GM18508 (cell line): ENCODE measurements around the gene CLDN7.

Source experiments
- ATAC-seq: cut with Tn5 transposase; IDR thresholded peaks from one replicate; pipeline ENCODE4 v1.9.1; 2021; ENCODE audit warnings: moderate number of reproducible peaks; ENCODE audit not compliant: insufficient read depth, unreplicated experiment

CLDN7 gene

GRCh38 chr17:7262192-7262934 is at the start of gene CLDN7:
Gene CLDN7 (minus strand): TSS chr17:7262478. CDS start chr17:7262043, 435 bp downstream.
- no peak for ATAC-seq

GRCh38 chr17:7311110-7311705 is 48.9 kb upstream of the CLDN7 start:
- ATAC-seq: no peak

- no peak for ATAC-seq
These were observed 47.4 kb upstream of the CLDN7 start for GRCh38 chr17:7309628-7310027.

GRCh38 chr17:7308625-7309433 is 46.6 kb upstream of the CLDN7 start:
- ATAC-seq: no peak

GRCh38 chr17:7307686-7308624 is 45.7 kb upstream of the CLDN7 start:
- no peak for ATAC-seq

- peak; percentile 46 for ATAC-seq
These were observed 44.8 kb upstream of the CLDN7 start, which contains the start of gene EIF5A for GRCh38 chr17:7306911-7307685. Gene EIF5A (plus strand): TSS chr17:7307628. CDS start chr17:7309636, 2,008 bp downstream.

GRCh38 chr17:7304179-7304578 is 41.9 kb upstream of the CLDN7 start:
- no peak for ATAC-seq

GRCh38 chr17:7296189-7296861 is 34.0 kb upstream of the CLDN7 start:
- ATAC-seq: no peak

GRCh38 chr17:7295230-7296180 is 33.2 kb upstream of the CLDN7 start:
- no peak for ATAC-seq

- ATAC-seq: no peak
These were observed 32.4 kb upstream of the CLDN7 start, which contains the start of gene YBX2 for GRCh38 chr17:7294614-7295153. Gene YBX2 (minus strand): TSS chr17:7294639. CDS start chr17:7294500, 139 bp downstream.

- no peak for ATAC-seq
These were observed 31.7 kb upstream of the CLDN7 start for GRCh38 chr17:7293816-7294613.

GRCh38 chr17:7293159-7293558 is 30.9 kb upstream of the CLDN7 start:
- no peak for ATAC-seq

- no peak for ATAC-seq
These were observed 30.5 kb upstream of the CLDN7 start for GRCh38 chr17:7292729-7293128.

GRCh38 chr17:7292194-7292593 is 29.9 kb upstream of the CLDN7 start:
- ATAC-seq: no peak

GRCh38 chr17:7290685-7291084 is 28.4 kb upstream of the CLDN7 start:
- no peak for ATAC-seq

GRCh38 chr17:7290166-7290565 is 27.9 kb upstream of the CLDN7 start:
- ATAC-seq: no peak
